Gastroesophageal sphincter (tissue), 4 donors: ENCODE results near the gene ST3GAL5. TPM values are rescaled to one million over a fixed set of nuclear protein-coding genes. Genes with fewer than 3 reads are reported as not detected.

ENCODE experiments used
- ATAC-seq: fragments of 150-250 bp; one replicate; pipeline ENCODE4 v1.9.1; 2016; ENCODE audit warnings: mild to moderate bottlenecking, moderate library complexity
- H3K27ac ChIP-seq, 4 donors: fragments of 200-600 bp; sonication (generic) in 3 of 4; 1 replicate in 3 of 4; 2 replicates in 1 of 4; pipeline ENCODE4 v1.5.1; 2016 to 2019
- H3K27me3 ChIP-seq: fragments of 200-600 bp; sonication (generic); one replicate; pipeline ENCODE4 v1.5.1; 2019
- H3K36me3 ChIP-seq, 2 donors: fragments of 200-600 bp; sonication (generic); one replicate each; pipeline ENCODE4 v1.5.1; 2019; ENCODE audit warnings: control low read depth in 1 of 2
- H3K4me1 ChIP-seq, 3 donors: fragments of 200-600 bp; sonication (generic); 1 replicate in 2 of 3; 2 replicates in 1 of 3; pipeline ENCODE4 v1.5.1; 2016 to 2019; ENCODE audit warnings: control low read depth in 2 of 3
- H3K4me3 ChIP-seq, 2 donors: fragments of 200-600 bp; sonication (generic); one replicate each; pipeline ENCODE4 v1.5.1; 2019; ENCODE audit warnings: mild to moderate bottlenecking in 1 of 2, moderate library complexity in 1 of 2
- H3K9me3 ChIP-seq, 3 donors: fragments of 200-600 bp; sonication (generic); one replicate each; pipeline ENCODE4 v1.5.1; 2017 to 2019; ENCODE audit warnings: control low read depth in 2 of 3
- CTCF ChIP-seq, 4 experiments: fragments of 200-600 bp in 2 of 4; fragments of 450-650 bp in 2 of 4; sonication (generic) in 1 of 4; IDR thresholded peaks; one replicate each; pipeline ENCODE4 v1.5.1; 2017 to 2019; ENCODE audit warnings: antibody characterized with exemption in 4 of 4, mild to moderate bottlenecking in 2 of 4, moderate library complexity in 2 of 4
- EP300 ChIP-seq: sonication (generic); formaldehyde crosslinking; IDR thresholded peaks from one replicate; pipeline ENCODE4 v1.6.1; 2017; ENCODE audit warnings: antibody characterized with exemption, mild to moderate bottlenecking
- POLR2A ChIP-seq, 2 donors: fragments of 450-650 bp; IDR thresholded peaks; one replicate each; pipeline ENCODE4 v1.6.1; 2017; ENCODE audit warnings: antibody characterized with exemption in 2 of 2, mild to moderate bottlenecking in 2 of 2, moderate library complexity in 1 of 2
- POLR2AphosphoS5 ChIP-seq: sonication (generic); formaldehyde crosslinking; IDR thresholded peaks from one replicate; pipeline ENCODE4 v1.6.1; 2017; ENCODE audit warnings: antibody characterized with exemption
- WGBS, 2 donors: methylation state at CpG; one replicate each; pipeline ENCODE4 v1.1.5; 2018; ENCODE audit warnings: low coverage in 1 of 2; 5-methylcytosine and 5-hydroxymethylcytosine counted together
- total RNA-seq, 4 donors: library from RNA; depleted of rRNA; stranded (reverse); fragments of >200 nt; gene quantifications; one replicate each; pipeline ENCODE4 v1.1.0, GENCODE V29; 2016

The ST3GAL5 gene
- total RNA-seq, 4 donors from 2014 or later, result 15.2 to 55.9 (median 22.7) TPM

- Histone ChIP-seq H3K27me3 (no peaks in the 10 kb centered on the region), H3K4me1 (peaks cover 0 to 13% (median 3%) of the 10 kb centered on the region in 3 donors), H3K27ac (no peak overlapping the region), H3K36me3 (no peaks in the 10 kb centered on the region), H3K4me3 (no peak overlapping the region), H3K9me3 (no peaks in the 10 kb centered on the region)
- TF ChIP-seq CTCF (IDR thresholded peaks at IDR 0.05) (no peak), EP300 (no peak), POLR2AphosphoS5 (no peak), POLR2A (IDR thresholded peaks at IDR 0.05) (no peak)
- no CpG with 5 or more reads among the region's 2 CpGs for WGBS, 2 donors
- ATAC-seq, result no peak
Observed at GRCh38 chr2:85823951-85824350, 64.8 kb downstream of the ST3GAL5 start.

- no peak for ATAC-seq
- H3K9me3 ChIP-seq, result no peaks in the 10 kb centered on the region
- H3K27me3 ChIP-seq, result no peaks in the 10 kb centered on the region
- no peak overlapping the region for H3K27ac ChIP-seq
- peaks cover 0 to 10% (median 3%) of the 10 kb centered on the region in 3 donors for H3K4me1 ChIP-seq
- 77 to 93% methylated on average over 1 to 5 of the region's 5 CpGs for WGBS, 2 donors
- no peaks in the 10 kb centered on the region for H3K36me3 ChIP-seq
- no peak for TF ChIP-seq EP300
- TF ChIP-seq CTCF (IDR thresholded peaks at IDR 0.05), result no peak
- TF ChIP-seq POLR2AphosphoS5, result no peak
- TF ChIP-seq POLR2A (IDR thresholded peaks at IDR 0.05), result no peak
- no peak overlapping the region for H3K4me3 ChIP-seq
Observed at GRCh38 chr2:85822766-85823165, 66.0 kb downstream of the ST3GAL5 start.

- Histone ChIP-seq H3K4me1 (no peaks in the 10 kb centered on the region), H3K27ac (no peak overlapping the region), H3K9me3 (no peaks in the 10 kb centered on the region), H3K27me3 (no peaks in the 10 kb centered on the region), H3K36me3 (no peaks in the 10 kb centered on the region), H3K4me3 (no peak overlapping the region)
- TF ChIP-seq CTCF (IDR thresholded peaks at IDR 0.05), result no peak
- no peak for TF ChIP-seq POLR2AphosphoS5
- no peak for TF ChIP-seq POLR2A (IDR thresholded peaks at IDR 0.05)
- TF ChIP-seq EP300, result no peak
- ATAC-seq, result no peak
- 70% methylated on average over 4 of the region's 6 CpGs; no CpG with 5 or more reads in 1 of the 2 donors for WGBS, 2 donors
Observed at GRCh38 chr2:85819811-85820510, 68.8 kb downstream of the ST3GAL5 start.

GRCh38 chr2:85814802-85815550, 73.8 kb downstream of the ST3GAL5 start:
- WGBS, 2 donors, result 84 to 100% methylated on average over 1 to 5 of the region's 10 CpGs
- H3K4me1 ChIP-seq, result peaks cover 0 to 24% (median 8%) of the 10 kb centered on the region in 3 donors
- H3K27ac ChIP-seq, result no peak overlapping the region
- no peak for ATAC-seq
- H3K4me3 ChIP-seq, result no peak overlapping the region
- no peaks in the 10 kb centered on the region for H3K27me3 ChIP-seq
- no peaks in the 10 kb centered on the region for H3K36me3 ChIP-seq
- TF ChIP-seq CTCF (IDR thresholded peaks at IDR 0.05), result no peak
- no peak for TF ChIP-seq POLR2AphosphoS5
- H3K9me3 ChIP-seq, result no peaks in the 10 kb centered on the region
